GM21723 (cell line): ENCODE results near the gene ALS2.

Source experiments
- ATAC-seq: cut with Tn5 transposase; IDR thresholded peaks from one replicate; pipeline ENCODE4 v1.9.1; 2021; ENCODE audit warnings: mild to moderate bottlenecking, moderate library complexity; ENCODE audit not compliant: unreplicated experiment

The ALS2 gene

DNA sequence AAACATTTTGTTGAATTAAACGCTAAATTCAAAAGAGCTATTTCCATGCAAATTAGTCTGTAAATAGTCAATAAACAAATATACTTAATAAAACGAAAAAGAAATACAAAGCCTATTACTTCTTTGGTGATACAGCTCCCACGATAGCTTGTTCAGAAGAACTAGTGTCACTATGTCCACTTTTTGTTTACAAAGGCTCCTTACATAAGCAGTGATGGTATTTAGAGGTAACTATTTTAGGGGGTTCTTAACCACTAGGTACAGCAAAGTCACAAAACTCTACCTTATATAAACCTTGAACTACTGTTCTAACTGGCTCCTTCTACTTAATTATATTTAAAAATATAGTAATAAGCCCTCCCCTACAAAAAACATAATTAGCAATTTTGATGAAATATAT lies 21.9 kb downstream of the ALS2 start:
- no peak for ATAC-seq

DNA sequence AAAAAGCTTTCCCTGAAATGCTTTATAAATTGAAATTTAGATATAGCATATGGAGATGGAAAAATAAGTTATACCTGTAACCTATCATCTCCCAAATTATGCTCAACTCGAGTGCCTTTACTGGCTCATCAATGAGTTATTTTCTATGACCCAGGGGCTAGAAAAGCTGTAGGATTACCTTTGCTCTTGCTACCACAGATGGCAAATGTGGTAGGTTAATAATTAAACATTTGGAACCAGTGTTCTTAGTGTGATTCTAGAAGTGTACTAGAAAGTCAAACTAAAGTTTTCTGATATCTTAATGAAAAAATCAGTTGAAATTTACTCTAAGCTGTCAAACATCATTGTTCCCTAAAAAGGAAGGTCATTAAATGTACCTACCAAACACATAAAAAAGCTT lies 22.5 kb downstream of the ALS2 start:
- ATAC-seq: no peak

DNA sequence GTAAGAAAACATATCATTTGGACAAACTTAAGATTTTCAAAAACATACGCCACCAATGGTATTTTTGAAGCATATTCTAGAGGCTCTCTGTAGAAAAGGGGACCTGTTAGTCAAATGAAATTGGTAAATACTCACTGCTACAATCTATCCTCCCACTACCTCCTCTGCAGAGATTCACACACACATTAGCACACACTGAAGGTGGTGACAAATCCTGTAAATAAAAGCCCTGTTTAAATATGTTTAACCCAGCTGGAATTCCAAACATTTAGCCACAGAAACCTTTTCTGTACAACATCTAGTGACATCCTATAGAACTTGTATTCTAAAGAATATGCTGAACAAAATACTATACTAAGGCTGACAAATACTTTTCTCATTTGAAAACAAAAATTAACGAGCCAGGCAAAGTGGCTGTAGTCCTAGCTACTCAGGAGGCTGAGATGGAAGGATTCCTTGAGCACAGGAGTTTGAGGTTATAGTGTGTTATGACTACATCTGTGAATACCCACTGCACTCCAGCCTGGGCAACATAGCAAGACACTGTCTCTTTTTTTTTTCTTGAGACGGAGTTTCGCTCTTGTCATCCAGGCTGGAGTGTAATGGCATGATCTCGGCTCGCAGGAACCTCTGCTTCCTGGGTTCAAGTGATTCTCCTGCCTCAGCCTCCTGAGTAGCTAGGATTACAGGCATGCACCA lies 25.9 kb downstream of the ALS2 start:
- no peak for ATAC-seq

DNA sequence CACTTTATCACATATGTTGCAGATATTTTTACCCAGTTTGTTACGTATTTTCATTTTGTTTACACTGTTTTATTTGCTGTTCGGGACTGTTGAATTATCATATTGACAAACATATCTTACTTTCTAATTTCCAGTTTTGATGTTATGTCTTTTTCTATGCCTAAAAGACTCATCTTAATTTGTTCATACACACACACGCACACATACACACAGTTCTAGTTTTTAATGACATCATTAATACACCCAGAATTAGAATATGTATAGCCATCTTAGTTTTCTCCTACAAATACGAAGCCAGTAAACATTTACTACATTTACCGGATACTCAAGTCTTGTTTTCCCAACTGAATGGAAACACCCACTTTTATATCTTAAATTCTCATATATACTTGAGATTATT lies 29.2 kb downstream of the ALS2 start:
- no peak for ATAC-seq

DNA sequence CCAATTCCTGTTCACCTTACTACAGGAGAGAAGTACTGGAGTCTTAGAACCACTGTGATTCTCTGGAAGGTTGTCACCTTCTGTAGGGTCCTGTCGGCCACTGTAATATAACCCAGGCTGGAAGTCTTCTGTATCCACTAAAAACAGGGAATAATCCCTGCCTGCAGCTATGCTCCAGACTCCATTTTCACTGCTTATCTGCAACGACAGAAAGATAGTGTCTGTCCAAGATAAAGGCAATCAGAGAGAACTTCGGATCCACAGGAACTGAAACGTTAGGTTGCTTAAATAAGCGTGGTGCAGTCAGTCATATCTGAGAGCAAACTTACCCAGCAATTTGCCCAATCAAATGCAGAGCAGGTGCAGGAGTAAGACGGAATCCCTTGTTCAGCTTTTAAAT lies 34.2 kb downstream of the ALS2 start:
- no peak for ATAC-seq

DNA sequence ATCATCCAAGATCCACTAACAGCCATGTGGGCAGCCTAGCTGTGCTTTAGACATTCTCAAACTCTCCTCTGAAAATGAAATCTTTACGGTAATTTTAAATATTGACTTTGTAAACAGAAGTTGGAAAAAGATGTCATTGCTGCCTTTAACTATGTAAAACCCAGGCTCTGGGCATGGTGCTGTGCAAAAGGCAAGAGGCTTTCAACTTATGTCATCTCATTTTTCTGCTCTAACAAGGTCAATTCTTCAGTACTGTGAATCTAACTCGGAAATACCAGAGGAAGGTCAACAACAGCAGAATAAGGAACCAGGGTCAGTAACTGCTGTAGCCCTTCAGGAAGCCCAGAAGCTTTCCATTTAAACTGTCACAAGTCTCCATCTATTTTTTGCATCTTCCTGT lies 45.2 kb downstream of the ALS2 start:
- ATAC-seq: no peak

DNA sequence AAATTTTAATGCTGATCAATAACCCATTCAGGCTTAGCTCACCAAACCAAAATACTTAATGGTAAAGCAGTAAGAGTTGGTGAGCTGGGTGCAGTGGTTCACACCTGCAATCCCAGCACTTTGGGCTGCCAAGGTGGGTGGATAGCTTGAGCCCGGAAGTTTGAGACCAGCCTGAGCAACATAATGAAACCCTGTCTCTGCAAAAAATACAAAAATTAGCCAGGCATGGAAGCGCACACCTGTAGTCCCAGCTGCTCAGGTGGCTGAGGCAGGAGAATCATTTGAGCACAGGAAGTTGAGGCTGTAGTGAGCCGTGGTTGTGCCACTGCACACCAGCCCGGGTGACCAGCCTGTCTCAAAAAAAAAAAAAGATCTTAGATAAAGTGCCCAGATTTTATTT lies 46.6 kb downstream of the ALS2 start:
- ATAC-seq: no peak

DNA sequence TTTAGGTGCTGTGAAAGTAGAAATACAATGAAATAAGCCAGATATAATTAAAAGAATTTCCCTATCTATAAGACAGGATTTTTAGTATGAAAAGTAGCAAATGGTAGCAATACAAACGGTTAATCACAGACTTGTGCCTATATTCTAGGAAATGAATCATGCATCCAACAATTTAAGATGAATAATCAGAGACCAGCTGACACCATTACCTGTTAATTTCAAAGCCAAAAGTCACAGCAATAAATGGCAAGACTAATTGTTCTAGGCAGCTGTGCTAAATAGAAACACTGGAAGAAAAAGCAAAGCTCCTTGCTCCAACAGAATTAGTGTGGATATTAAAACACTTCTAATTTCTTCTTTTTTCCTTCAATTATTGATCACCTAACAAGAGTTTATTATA lies 47.2 kb downstream of the ALS2 start:
- ATAC-seq: no peak

DNA sequence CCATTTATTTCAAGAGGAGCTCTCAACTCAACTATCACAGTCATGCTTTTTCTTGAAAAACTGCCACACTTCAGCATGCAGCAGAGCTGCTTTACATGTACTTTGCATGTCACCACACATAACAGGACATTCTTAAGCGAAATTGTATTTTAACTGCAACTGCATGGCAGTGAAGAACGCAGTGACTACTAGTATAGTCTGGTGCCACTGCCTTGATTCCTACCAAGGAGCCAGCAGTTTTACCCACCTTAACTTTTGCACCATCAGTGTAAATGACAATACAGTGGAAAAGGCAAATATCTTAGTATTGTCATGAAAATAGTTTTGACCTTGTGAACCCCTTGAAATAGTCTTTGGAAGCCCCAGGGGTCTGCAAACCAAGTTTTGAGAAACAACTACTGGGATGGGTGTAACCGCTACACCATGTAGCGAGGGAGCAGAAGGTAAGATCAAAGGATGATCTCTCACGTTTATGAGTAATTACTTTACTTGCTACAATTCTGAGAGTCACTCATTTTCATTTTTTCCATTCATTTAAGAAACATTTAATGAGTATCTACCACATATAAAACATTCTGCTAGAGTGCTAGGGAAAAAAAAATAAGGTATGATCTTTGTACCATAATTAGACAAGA lies 50.0 kb downstream of the ALS2 start:
- no peak for ATAC-seq

DNA sequence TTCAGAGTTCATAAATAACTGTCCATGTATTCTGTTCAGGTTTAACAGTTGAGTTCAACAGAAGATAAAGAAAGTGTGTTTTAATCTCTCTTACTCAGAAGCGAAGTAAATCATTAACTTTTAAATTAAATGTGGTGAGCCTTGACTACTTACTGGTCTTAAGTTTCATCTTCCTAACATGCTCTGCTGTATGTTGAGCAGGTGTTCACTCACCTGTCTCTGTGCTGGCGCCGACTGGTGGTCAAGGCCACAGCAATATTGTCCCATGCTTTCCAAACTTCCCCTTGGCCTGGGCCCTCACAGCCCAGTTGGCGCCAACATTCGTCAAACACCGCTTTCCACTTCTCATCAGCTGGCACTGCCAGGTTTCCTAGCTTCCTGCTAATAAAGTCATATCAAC lies 65.3 kb downstream of the ALS2 start:
- ATAC-seq: no peak

DNA sequence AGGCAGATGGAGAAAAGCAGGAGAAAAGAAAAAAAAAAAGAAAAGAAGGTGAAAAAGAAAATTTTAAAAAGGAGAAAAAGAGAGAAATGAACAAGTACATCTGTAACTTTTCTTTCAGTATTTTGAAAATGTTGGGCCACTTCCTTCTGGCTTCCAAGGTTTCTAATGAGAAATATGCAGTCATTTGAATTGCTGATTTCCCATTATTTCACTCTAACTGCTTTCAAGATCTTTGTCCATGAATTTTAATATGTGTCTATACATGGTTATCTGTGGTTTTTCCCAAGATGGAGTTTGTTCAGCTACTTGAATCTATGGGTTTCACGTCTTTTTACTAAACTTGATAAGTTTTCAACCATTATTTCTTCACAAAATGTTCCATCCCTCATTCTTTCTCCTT lies 68.0 kb downstream of the ALS2 start:
- no peak for ATAC-seq

DNA sequence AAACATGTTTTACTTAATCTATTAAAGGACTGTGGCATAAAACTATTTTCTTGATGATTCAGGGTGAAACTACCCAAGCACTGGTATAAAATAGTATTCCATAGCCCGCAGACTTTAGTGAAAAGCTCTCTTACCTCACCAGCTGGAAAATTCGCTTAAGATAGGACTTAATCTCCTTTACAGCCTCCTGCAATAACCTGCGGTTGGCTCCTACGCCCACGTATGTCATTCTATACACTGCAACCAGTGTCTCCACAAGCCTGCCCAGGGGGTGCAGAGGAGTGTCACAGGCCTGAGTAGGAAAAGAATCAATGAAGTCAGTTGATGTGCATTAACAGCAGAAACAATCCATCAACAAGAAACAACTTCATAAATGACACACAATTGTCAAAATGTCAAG lies 71.0 kb downstream of the ALS2 start:
- ATAC-seq: no peak

DNA sequence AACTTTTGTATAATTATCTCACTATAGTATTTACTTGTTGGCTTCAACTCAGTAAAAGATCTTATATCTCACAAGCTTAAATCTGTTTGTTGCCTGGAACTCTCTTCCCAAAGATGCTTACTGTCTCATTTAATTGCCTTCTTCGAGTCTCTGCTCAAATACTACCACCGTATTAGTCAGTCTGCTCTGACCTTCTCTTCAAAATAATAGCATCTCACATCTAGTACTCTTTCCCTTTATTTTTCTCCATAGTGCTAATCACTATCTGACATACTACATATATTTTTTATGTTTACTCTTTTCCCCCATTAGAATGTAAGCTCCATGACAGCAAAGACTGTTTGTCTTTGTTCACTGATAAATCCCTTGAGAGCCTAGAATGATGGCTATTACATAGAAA lies 71.7 kb downstream of the ALS2 start:
- ATAC-seq: no peak

DNA sequence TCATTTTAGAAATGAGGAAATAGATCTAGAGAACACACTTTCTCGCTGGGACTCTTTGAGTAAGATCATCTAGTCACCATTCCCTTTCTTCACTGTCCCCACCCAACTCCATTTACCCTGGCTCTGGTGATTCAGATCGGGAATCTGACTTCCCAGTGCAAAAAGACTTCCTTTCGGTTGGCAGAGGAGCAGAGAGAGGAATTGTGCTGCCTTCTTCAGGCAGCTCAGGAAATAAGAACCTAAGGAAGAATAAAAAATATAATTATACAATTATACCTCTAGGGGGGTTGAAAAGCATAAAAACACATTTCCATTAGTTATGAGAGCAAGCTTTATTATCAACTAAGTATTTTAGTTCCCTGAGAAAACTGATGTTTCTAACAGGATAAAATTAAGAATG lies 73.0 kb downstream of the ALS2 start:
- no peak for ATAC-seq

DNA sequence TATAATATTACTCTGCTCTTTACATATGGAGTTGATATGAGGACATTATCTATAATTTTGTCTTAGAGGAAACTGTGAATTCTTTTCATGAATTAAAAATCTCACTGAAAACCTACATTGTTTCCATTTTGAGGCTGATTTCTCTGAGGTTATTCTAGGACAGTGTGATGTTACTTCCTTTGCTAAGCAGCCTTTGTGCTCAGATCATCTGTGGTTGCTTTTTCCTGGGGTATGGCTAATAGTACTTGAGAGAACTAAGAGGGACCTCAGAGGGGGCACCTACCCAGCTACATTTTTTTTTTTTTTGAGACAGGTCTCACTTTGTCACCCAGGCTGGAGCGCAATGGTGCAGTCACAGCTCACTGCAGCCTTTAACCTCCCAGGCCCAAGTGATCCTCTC lies 73.6 kb downstream of the ALS2 start:
- no peak for ATAC-seq

DNA sequence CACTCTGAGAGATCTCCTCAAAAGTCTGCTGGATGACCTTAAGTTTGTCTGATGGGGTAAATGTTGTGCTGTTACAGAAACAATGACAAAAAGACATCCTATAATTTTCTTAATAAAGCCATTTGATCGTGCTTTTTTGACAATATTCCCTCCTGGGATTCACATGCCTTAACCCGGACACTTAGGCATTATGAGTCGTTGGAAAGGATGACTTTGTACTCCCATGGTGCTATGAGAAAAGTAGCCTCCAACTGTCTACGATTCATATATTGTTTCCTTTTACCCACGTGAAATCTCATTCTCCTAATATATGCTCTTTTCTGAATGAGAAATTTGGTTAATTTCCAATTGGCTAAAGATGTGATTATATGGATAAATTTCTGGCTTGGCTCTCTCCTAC lies 76.2 kb downstream of the ALS2 start:
- no peak for ATAC-seq

DNA sequence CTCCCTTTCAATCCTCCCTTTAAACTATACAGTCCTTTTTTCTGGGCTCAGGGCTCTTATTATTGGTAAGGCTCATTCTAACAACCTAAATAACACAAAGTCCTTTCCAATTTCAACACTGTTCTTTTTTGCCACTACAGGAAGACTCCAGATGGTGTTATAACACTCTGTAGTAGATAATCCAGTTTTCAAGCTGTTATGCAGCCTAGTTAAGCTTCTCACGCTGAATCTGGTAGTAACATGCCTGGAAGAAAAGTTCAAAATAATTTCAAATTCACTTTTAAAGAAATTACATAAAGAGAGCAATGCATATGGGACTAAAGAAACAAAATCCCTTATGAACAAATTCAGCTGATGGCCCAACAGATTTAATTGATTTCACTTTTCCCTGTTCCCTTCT lies 79.1 kb downstream of the ALS2 start:
- ATAC-seq: no peak

DNA sequence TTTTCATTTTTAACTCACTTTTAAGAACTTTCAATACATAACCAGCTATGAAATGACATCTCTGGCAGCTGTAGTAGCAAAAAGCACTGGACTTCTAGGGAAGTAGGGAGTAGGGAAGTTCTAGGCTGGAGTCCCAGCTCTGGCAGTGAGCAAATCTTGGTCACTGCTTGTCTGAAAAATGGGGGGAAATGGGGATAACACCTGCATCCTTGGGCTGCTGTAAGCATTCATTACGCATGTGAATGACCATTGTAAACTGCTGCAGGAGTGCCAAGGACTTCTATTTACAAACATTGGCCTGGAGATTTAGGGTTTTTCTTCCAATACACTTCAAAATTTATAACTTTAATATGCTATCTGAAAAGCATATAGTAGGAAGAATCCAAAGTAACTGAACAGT lies 81.3 kb downstream of the ALS2 start:
- ATAC-seq: no peak

DNA sequence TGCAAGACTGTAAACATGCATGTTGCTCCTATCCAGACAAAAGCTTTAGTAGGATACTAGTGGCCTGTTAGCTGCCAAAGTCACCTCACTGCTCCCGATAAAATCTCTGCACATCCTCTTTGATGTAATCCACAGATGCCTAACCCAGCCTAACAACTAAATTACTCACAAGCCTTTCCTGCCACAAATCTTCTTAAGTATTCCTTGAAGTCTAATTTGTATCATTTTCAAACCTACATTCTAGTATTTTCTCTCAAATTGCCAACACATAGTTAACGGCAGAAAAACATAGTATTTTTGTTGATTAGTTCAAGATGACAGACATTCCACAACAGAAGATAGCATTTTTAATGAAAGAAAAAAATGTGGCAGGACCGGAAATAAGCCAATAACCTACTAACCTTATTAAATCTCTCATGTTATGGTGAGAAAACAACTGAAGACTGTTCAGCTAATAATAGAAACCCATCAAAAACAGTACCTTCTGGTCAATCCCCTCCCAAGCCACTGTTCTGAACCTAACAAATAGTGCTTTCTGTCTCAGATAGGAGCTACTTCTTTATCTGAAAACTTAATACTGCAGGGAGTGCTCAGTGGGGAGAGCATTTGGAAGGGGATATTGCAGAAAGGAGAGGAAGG lies 82.0 kb downstream of the ALS2 start, which contains the start of gene MPP4:
MPP4 (minus strand) TSS at position 57 of the 639 bp plus-strand sequence. CDS start 4,690 bp downstream, outside the sequence.
- ATAC-seq: no peak

DNA sequence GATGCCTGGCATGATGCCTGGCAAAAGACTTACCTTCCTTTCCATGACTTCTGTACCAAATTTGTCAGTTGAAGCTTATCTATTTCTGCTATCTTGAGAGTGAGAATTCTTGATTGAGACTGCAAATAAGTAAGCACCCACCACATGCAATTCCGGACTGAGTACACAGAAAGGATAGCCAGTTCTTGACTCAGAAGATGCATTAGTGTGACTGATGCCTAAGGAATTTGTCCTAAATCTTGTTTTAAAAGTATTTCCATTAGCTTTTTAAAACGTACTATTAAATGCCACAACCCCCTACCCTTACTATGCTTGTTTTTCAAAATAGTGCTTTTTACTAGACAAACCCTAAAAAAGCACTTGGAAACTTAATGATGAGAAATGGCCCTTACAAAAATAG lies 82.8 kb downstream of the ALS2 start:
- no peak for ATAC-seq

DNA sequence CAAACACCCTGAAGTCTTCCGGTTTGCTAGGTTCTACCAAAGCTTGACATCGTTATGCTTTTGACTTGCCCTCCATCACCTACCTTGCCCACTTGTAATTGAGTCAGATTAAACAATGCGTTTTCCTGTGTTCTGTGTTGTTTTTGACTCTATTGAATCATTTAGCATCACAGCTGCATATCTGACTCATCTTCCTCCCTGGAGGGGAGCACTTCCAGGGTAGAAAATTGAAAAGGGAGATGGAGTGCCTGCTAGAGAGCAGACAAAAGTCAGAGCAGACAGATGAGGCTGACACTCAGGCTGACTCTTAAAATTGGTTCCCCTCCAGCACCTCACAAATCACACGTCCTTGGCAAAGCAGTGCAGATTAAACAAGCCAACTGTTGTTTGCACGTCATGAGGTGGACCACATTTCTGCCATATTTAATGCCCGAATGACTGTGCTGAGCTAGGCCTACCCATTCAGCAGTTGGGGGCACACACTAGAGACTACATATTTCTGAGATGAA lies 84.5 kb downstream of the ALS2 start:
- no peak for ATAC-seq

DNA sequence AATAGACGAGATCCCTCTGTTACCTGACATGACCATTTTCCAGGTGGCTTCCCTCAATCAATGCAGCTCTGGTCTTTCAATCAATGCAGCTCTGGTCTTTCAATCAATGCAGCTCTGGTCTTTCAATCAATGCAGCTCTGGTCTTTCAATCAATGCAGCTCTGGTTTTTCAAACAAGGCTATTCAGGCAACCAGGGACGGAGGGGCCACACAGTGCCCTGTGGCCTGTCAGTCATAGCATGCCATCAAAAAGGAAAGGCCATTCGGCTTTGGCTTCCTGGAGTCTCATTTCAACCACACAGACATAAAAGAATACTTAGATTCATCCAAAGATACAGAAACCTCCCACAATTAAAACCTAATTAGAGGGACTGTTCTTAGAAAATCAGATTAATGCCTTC lies 95.6 kb downstream of the ALS2 start:
- no peak for ATAC-seq
